Measurements from ENCODE around the gene SCTR. TPM values are rescaled to one million over a fixed set of nuclear protein-coding genes. Genes with fewer than 3 reads are reported as not detected.

SCTR gene
- total and polyA plus RNA-seq, 3 donors from 2014 or later = 1.1 to 6.6 (median 2.0) TPM

DNA sequence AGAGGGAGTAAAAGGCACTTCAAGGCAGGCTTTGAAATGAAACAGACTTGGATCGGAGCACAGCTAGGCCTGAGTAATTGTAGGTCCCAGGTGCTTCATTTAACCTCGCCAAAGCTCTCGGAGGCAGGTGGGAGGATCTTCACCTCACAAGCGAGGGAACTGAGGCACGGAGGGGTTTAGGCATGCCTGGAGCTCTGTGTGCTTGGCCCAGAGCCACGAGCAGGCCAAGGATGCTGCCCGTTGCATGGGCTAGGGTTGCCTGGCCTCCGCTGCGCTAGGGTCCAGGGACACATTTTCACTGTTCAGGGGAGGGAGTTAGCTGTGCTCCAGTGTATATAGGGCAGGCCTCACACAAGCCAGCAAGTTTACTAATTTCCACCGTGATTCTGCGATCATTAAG is 81.4 kb downstream of the SCTR start:
- TF ChIP-seq, protein P1, sequence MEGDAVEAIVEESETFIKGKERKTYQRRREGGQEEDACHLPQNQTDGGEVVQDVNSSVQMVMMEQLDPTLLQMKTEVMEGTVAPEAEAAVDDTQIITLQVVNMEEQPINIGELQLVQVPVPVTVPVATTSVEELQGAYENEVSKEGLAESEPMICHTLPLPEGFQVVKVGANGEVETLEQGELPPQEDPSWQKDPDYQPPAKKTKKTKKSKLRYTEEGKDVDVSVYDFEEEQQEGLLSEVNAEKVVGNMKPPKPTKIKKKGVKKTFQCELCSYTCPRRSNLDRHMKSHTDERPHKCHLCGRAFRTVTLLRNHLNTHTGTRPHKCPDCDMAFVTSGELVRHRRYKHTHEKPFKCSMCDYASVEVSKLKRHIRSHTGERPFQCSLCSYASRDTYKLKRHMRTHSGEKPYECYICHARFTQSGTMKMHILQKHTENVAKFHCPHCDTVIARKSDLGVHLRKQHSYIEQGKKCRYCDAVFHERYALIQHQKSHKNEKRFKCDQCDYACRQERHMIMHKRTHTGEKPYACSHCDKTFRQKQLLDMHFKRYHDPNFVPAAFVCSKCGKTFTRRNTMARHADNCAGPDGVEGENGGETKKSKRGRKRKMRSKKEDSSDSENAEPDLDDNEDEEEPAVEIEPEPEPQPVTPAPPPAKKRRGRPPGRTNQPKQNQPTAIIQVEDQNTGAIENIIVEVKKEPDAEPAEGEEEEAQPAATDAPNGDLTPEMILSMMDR (IDR thresholded peaks at IDR 0.05) = no peak
- no peak for TF ChIP-seq POLR2A (IDR thresholded peaks at IDR 0.05)
- no peak overlapping the region for H3K4me3 ChIP-seq
- WGBS, 2 donors = 85 to 89% methylated on average over 9 to 11 of the region's 11 CpGs
- DNase-seq = no peak
- no peaks in the 10 kb centered on the region for H3K27me3 ChIP-seq
- no peaks in the 10 kb centered on the region for H3K4me1 ChIP-seq
- intact Hi-C loops (cut with DNase I; ENCODE audit: low total_unique reads) = no loop called here
- H3K9me3 ChIP-seq = no peaks in the 10 kb centered on the region
- H3K36me3 ChIP-seq (ENCODE audit: low read depth, missing control alignments) = no peaks in the 10 kb centered on the region
- H3K27ac ChIP-seq = no peak overlapping the region

DNA sequence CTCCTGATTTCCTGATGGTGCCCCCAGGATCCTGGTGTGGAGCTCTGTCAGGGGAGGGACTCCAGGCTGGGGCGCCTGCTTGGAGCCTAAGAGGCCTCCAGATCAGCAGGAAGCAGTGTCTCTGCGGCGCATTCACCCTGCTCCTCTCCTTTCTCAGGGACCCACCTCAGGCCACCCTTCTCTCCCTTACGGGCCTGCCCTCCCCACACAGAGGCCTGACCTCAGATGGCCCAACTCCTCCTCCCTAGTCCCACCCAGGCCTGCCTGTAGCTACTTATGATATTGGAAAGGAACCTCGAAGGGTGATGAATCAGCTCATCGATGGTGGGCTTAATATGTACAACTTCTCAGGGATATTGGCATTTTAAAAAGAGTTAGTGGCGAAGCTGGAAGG is 82.1 kb downstream of the SCTR start:
- Histone ChIP-seq H3K4me1 (no peaks in the 10 kb centered on the region), H3K36me3 (ENCODE audit: low read depth, missing control alignments) (no peaks in the 10 kb centered on the region), H3K27ac (no peak overlapping the region), H3K4me3 (no peak overlapping the region), H3K27me3 (no peaks in the 10 kb centered on the region), H3K9me3 (no peaks in the 10 kb centered on the region)
- DNase-seq = no peak
- WGBS, 2 donors = 90% methylated on average over 7 of the region's 7 CpGs
- intact Hi-C loops (cut with DNase I; ENCODE audit: low total_unique reads) = no loop called here
- no peak for TF ChIP-seq POLR2A (IDR thresholded peaks at IDR 0.05)
- TF ChIP-seq, protein P1 (IDR thresholded peaks at IDR 0.05) = no peak

DNA sequence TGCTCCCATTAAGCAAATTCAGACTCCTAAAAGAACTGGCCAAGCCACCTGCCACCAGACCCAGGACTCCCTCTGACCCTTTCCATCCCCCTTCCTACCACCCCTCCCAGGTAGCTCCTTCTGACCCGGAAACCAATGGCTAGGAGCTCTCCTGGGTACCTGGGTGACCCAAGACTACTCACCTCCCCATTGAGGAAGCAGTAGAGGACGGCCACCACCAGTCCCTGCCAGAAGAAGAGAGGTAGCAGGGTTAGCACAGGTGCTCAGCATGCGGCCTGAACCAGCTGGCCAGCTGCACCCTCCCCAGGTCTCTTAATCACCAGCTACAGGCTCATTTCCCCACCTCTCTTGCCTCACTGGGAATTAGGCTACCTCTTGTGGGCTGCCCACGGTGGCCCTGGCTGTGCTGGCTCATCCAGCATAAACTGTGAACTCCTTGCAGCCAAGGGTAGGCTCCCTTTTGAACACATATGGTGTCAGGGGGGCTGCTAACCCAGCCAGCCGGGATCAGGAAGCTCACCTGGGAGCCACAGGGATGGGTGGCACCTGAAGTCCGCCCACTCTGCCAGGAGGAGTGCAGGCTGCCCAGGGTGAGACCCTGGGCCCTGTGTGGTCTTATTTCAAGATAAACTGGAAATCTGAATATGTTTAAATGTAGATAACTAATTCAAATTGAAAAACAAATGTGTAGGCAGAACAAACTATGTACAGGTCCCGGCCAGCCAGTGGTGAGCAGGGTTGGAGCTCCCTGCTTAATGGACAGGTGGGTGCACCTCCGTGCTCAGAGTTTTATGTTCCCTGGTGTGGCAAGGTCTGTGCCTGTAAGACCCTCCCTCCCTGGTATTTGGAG is 82.7 kb downstream of the SCTR start:
- Histone ChIP-seq H3K4me3 (no peak overlapping the region), H3K36me3 (ENCODE audit: low read depth, missing control alignments) (no peaks in the 10 kb centered on the region), H3K27ac (no peak overlapping the region), H3K4me1 (no peaks in the 10 kb centered on the region), H3K27me3 (no peaks in the 10 kb centered on the region), H3K9me3 (no peaks in the 10 kb centered on the region)
- DNase-seq = no peak
- intact Hi-C loops (cut with DNase I; ENCODE audit: low total_unique reads) = no loop called here
- WGBS, 2 donors = 82 to 89% methylated on average over 5 to 8 of the region's 8 CpGs
- no peak for TF ChIP-seq POLR2A (IDR thresholded peaks at IDR 0.05)
- TF ChIP-seq, protein P1 (IDR thresholded peaks at IDR 0.05) = no peak

DNA sequence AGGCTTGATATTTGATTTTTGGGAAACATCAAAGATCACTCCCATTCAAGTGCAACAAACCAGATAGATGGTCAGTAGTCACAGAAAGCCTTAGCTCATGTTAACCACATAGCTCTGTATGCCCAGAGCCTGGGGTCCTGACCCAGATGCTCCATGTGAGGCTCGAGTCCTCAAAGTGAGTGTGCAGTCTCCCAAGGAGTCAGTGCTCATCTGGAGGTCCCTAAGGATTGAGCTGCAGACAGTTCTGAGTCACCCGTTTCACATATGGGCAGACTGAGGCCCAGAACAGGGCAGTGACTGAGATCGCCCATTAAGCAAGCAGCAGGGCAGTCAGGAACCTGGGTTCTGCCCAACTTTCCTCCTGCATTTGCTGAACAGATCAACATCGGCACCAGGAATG is 83.4 kb downstream of the SCTR start:
- no peaks in the 10 kb centered on the region for H3K27me3 ChIP-seq
- H3K36me3 ChIP-seq (ENCODE audit: low read depth, missing control alignments) = no peaks in the 10 kb centered on the region
- H3K9me3 ChIP-seq = no peaks in the 10 kb centered on the region
- H3K4me1 ChIP-seq = no peaks in the 10 kb centered on the region
- 86 to 94% methylated on average over 4 of the region's 4 CpGs for WGBS, 2 donors
- H3K27ac ChIP-seq = no peak overlapping the region
- TF ChIP-seq, protein P1 (IDR thresholded peaks at IDR 0.05) = no peak
- TF ChIP-seq POLR2A (IDR thresholded peaks at IDR 0.05) = no peak
- intact Hi-C loops (cut with DNase I; ENCODE audit: low total_unique reads) = no loop called here
- H3K4me3 ChIP-seq = no peak overlapping the region
- no peak for DNase-seq

DNA sequence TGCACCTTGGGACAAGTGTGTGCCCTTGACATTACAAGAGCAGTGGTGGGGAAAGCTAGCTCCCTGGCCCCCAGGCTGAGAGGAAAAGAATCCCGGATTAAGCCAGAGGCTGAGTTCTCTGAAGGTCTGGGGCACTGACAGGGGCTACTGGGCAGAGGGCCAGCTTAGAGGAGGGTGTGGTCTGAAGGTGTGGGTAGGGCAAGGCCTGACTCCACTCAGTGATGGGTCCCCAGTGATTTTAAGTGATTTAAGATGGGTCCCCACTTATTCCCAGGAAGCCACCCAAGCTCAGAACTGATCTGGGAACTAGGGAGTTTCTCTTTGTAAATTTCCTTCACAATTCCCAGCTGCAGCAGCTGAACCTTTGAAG is 83.8 kb downstream of the SCTR start:
- H3K9me3 ChIP-seq = no peaks in the 10 kb centered on the region
- WGBS, 2 donors = 44 to 53% methylated on average over 1 of the region's 1 CpG
- no peaks in the 10 kb centered on the region for H3K27me3 ChIP-seq
- H3K4me3 ChIP-seq = no peak overlapping the region
- H3K4me1 ChIP-seq = no peaks in the 10 kb centered on the region
- TF ChIP-seq, protein P1 (IDR thresholded peaks at IDR 0.05) = no peak
- no peak for TF ChIP-seq POLR2A (IDR thresholded peaks at IDR 0.05)
- intact Hi-C loops (cut with DNase I; ENCODE audit: low total_unique reads) = no loop called here
- H3K27ac ChIP-seq = no peak overlapping the region
- DNase-seq = no peak
- H3K36me3 ChIP-seq (ENCODE audit: low read depth, missing control alignments) = no peaks in the 10 kb centered on the region
